GM18873 (cell line): ENCODE measurements around the gene DEF6.

Source experiments
- ATAC-seq: cut with Tn5 transposase; IDR thresholded peaks from one replicate; pipeline ENCODE4 v1.9.1; 2021; ENCODE audit warnings: mild to moderate bottlenecking, moderate library complexity, moderate number of reproducible peaks; ENCODE audit not compliant: unreplicated experiment, low FRiP score

The DEF6 gene

GRCh38 chr6:35370124-35370741 lies 72.6 kb downstream of the DEF6 start:
- no peak for ATAC-seq

DNA sequence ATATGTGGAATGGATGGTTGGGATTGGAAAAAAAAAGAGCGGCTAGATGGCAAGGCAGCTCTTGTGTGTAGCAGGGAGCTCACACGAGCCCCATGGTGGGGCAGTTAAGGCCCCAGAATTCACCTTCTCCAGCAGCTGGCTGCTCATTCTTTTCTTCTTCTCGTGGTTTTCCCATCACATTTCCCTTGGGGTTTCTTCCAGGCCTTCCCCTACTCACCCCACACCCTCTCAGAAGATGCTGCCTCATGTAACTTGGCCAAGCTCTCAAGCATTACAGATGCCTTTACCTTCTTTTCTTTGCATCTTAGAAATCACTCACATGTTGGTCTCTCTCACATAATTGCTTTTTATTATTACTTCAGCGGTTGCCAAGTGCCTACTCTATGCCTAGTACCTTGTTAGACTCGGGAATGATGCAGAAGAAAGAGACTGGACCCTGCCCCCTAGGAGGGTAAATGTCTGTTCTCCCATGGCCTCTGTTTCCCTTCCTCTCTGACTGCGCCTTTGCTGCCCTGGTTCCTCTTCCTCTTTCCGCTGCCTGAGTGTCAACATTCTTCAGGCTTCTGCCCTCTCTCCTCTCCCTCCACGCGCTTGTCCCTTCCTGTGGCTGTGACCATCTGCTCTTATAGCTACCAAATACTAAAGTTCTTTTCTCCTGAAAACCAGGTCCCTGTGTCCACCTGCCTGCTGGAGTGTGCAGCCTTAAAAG lies 73.3 kb downstream of the DEF6 start:
- no peak for ATAC-seq
